HepG2 (cell line): ENCODE data around the gene JDP2.

Source experiments
- FOXA1 ChIP-seq, 2 experiments: fragments of 450-650 bp in 1 of 2; sonication (generic) in 1 of 2; formaldehyde crosslinking in 1 of 2; IDR thresholded peaks; 2 replicates each; pipeline versions ENCODE4 v1.4.0 to v1.6.1; 2016 to 2020; ENCODE audit warnings: missing genetic modification reagents in 1 of 2
- JUN ChIP-seq: sonication (generic); formaldehyde crosslinking; IDR thresholded peaks from 2 replicates; pipeline ENCODE4 v1.4.0; 2020; ENCODE audit warnings: mild to moderate bottlenecking, missing genetic modification reagents
- POLR2AphosphoS5 ChIP-seq: IDR thresholded peaks from 2 replicates; pipeline ENCODE4 v1.6.1; 2012; ENCODE audit warnings: low read depth, low read length
- POLR2G ChIP-seq: fragments of 200-400 bp; formaldehyde crosslinking; IDR thresholded peaks from 2 replicates; pipeline ENCODE4 v1.6.1; 2018; ENCODE audit warnings: mild to moderate bottlenecking, low read depth, low read length, moderate library complexity
- RNF219 ChIP-seq: sonication (generic); formaldehyde crosslinking; IDR thresholded peaks from 2 replicates; pipeline ENCODE4 v1.5.0; 2020; ENCODE audit warnings: mild to moderate bottlenecking, missing genetic modification reagents
- RORA ChIP-seq: sonication (generic); formaldehyde crosslinking; IDR thresholded peaks from 2 replicates; pipeline ENCODE4 v1.5.0; 2020; ENCODE audit warnings: mild to moderate bottlenecking, missing genetic modification reagents, moderate library complexity
- SIN3A ChIP-seq: IDR thresholded peaks from 2 replicates; pipeline ENCODE4 v1.6.1; 2011; ENCODE audit warnings: low read depth, mild to moderate bottlenecking, control low read depth, low read length, borderline replicate concordance
- TP53 ChIP-seq: sonication (generic); formaldehyde crosslinking; conservative IDR thresholded peaks from 2 replicates; pipeline ENCODE4 v1.4.0; 2020; ENCODE audit warnings: missing genetic modification reagents
- YY1 ChIP-seq: IDR thresholded peaks from 2 replicates; pipeline ENCODE4 v1.6.1; 2011; ENCODE audit warnings: low read length, low read depth, moderate library complexity, mild to moderate bottlenecking; ENCODE audit not compliant: insufficient read depth, insufficient replicate concordance
- ZNF484 ChIP-seq: sonication (generic); formaldehyde crosslinking; IDR thresholded peaks from 2 replicates; pipeline ENCODE4 v1.5.1; 2020; ENCODE audit warnings: mild to moderate bottlenecking, low read depth, missing genetic modification reagents, borderline replicate concordance
- ZNF629 ChIP-seq: sonication (generic); formaldehyde crosslinking; conservative IDR thresholded peaks from 2 replicates; pipeline ENCODE4 v1.5.0; 2020; ENCODE audit warnings: missing genetic modification reagents
- TF ChIP-seq, protein P1 (sequence below): sonication (generic); formaldehyde crosslinking; IDR thresholded peaks from 2 replicates; pipeline ENCODE4 v1.5.0; 2020; ENCODE audit warnings: mild to moderate bottlenecking, missing genetic modification reagents, moderate library complexity

DNA sequence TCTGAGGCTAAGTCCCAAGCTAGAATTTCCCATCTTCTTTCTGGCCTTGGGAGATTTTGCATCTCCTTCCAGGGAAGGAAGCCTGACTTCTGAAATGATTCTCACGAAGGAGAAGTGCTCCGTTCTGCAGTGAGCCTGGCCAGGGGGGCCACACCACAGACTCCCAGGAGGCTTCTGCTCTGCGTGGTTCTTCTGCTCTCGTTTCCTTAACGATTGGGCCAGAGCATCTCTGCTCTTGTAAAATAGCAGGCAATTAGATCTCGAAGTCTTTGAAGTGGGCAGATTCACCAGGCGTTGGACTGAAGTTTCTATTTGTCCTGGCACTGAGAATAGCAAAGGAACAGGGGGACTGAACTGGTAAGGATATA, 87.8 kb downstream of the JDP2 start:
- TF ChIP-seq SIN3A (no peak), RORA (no peak), RNF219 (no peak), ZNF629 (CRISPR knock-in tag) (no peak), FOXA1 (IDR thresholded peaks at IDR 0.05) (no peak), FOXA1 (CRISPR knock-in tag; IDR thresholded peaks at IDR 0.05) (no peak), TP53 (CRISPR knock-in tag) (no peak), POLR2G (no peak), ZNF484 (CRISPR knock-in tag) (no peak), POLR2AphosphoS5 (no peak), JUN (no peak), YY1 (no peak)
- TF ChIP-seq, protein P1, sequence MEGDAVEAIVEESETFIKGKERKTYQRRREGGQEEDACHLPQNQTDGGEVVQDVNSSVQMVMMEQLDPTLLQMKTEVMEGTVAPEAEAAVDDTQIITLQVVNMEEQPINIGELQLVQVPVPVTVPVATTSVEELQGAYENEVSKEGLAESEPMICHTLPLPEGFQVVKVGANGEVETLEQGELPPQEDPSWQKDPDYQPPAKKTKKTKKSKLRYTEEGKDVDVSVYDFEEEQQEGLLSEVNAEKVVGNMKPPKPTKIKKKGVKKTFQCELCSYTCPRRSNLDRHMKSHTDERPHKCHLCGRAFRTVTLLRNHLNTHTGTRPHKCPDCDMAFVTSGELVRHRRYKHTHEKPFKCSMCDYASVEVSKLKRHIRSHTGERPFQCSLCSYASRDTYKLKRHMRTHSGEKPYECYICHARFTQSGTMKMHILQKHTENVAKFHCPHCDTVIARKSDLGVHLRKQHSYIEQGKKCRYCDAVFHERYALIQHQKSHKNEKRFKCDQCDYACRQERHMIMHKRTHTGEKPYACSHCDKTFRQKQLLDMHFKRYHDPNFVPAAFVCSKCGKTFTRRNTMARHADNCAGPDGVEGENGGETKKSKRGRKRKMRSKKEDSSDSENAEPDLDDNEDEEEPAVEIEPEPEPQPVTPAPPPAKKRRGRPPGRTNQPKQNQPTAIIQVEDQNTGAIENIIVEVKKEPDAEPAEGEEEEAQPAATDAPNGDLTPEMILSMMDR (CRISPR knock-in tag), result no peak
